ENCODE results near the gene COQ10A.
A peak's percentile ranks its signal among the peaks of the same experiment; 100 is the strongest.
"Not testable (repeated sequence)": the region's sequence is repeated elsewhere in the genome, so short reads cannot be mapped to it uniquely, and the experiment has no call there.

COQ10A gene

DNA sequence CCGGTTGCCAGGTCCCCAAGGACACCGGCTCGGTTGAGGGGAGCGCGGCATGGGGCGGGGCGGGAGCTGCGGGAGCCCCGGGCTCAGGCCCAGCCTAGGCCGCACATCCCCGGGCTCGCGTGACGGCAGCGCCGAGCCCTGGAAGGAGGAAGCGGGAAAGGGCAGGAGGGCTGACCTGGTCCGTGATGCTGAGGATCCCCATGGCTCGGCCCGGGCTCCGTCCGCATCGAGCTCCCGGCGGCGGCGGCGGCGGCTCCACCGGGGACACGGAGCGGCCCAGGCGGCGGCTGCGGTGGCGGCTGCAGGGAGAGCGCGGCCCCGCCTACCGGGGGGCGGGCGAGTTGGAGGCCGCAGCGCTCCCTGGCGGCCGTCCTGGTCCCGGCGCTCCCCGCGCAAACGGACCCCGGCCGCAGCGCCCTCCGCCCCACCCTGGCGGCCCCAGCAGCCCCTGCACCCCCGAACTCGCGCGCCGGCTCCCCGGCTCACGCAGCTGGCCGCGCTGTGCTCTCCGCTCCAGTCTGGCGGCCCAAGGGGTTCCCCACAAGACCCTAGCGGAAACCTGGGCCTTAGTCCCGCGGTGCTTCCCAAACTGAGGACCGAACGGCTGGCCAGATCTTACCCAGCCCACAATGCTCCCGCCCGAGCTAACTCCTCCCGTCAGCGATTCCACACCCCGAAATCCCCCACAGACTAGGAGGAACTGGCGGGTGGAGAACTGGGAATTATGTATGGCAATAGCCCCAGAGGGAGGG lies 8.5 kb upstream of the COQ10A start, which contains the start of gene ANKRD52:
TSS of gene ANKRD52 (minus strand) at position 317 of the 752 bp plus-strand sequence. CDS start at position 202, 115 bp downstream.
- TF ChIP-seq, protein P1, sequence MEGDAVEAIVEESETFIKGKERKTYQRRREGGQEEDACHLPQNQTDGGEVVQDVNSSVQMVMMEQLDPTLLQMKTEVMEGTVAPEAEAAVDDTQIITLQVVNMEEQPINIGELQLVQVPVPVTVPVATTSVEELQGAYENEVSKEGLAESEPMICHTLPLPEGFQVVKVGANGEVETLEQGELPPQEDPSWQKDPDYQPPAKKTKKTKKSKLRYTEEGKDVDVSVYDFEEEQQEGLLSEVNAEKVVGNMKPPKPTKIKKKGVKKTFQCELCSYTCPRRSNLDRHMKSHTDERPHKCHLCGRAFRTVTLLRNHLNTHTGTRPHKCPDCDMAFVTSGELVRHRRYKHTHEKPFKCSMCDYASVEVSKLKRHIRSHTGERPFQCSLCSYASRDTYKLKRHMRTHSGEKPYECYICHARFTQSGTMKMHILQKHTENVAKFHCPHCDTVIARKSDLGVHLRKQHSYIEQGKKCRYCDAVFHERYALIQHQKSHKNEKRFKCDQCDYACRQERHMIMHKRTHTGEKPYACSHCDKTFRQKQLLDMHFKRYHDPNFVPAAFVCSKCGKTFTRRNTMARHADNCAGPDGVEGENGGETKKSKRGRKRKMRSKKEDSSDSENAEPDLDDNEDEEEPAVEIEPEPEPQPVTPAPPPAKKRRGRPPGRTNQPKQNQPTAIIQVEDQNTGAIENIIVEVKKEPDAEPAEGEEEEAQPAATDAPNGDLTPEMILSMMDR (conservative IDR thresholded peaks at IDR 0.05; ENCODE audit: low read depth) = peak; percentile 88
- ChIA-PET CTCF (interaction anchor here (0.5 to 1.8 kb wide), 13 partner anchors 8 to 330 kb away, joined by 3 to 7 read pairs (median 4); partner anchors contain the start of genes ESYT1 and SMARCC2), POLR2A (ENCODE audit: low non-redundant PET) (no interaction called here)
- peak; percentile 86 for DNase-seq (ENCODE audit: low spot score)
- peak within 1 kb of the TSS; percentile 90 for H3K27ac ChIP-seq

DNA sequence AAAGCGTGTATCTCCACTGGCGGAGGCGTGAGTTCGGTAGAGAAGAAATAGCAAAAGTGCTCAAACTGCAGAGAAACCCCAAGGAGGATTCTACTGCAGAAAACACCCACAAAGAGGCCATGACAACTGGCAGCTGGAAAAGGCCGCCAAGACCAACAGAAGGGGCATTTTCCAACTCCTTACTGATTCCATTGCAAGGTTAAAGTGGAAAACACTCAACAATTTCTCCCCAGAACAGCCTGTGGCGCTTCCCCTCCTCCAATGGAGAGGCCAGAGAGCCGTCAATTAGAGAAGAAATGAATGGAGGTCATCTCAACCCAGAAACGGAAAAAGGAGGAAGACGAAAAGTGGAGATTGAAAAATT lies 7.9 kb upstream of the COQ10A start:
- ChIA-PET CTCF (interaction anchor here (0.5 to 1.8 kb wide), 8 partner anchors 7 to 330 kb away, joined by 3 to 5 read pairs (median 4); partner anchors contain the start of gene ESYT1), POLR2A (ENCODE audit: low non-redundant PET) (no interaction called here)
- TF ChIP-seq, protein P1 (conservative IDR thresholded peaks at IDR 0.05; ENCODE audit: low read depth) = no peak
- peak overlapping the region; percentile 90 for H3K27ac ChIP-seq
- DNase-seq (ENCODE audit: low spot score) = no peak

DNA sequence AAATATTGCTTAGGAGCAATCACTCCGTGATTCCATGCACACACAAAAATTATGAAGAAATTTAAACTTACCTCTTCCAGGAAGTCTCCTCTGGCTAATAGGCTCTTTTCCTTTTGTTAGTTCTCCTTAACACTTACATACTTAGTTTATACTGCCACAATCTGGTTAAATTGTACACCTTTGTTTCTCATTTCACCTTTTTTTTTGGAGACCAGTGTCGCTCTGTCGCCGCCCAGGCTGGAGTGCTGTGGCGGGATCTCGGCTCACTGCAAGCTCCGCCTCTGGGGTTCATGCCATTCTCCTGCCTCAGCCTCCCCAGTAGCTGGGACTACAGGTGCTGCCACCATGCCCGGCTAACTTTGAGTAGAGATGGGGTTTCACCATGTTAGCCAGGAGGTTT lies 6.4 kb upstream of the COQ10A start:
- POLR2A ChIA-PET (ENCODE audit: low non-redundant PET) = interaction anchor here (0.6 kb wide), 1 partner anchor 113 kb away, joined by 7 read pairs; no protein-coding TSS in a partner anchor
- DNase-seq (ENCODE audit: low spot score) = no peak
- TF ChIP-seq, protein P1 (conservative IDR thresholded peaks at IDR 0.05; ENCODE audit: low read depth) = no peak
- peak overlapping the region; percentile 60 for H3K27ac ChIP-seq
- CTCF ChIA-PET = interaction anchor here (0.7 kb wide), 1 partner anchor 38 kb away, joined by 3 read pairs; the partner anchor contains the start of gene RNF41

DNA sequence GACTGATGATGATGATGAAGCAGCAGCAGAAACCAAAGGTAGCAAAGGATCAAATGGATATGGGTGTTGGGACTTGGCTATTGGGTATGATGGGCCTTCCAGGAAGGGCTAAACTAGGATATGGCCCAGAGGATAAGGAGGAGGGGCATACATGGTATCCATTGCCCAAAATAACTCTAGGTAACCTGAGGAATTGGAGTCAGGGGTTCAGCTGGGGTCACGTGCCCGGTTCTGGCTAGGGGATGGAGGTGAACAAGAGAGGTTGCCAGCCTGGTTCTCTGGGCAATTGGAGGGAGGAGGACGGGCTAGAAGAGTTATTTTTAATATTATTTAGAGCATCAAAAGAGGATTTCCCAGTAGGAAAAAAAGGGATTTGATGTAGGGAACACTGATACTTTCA lies 5.8 kb upstream of the COQ10A start:
- no peak for DNase-seq (ENCODE audit: low spot score)
- POLR2A ChIA-PET (ENCODE audit: low non-redundant PET) = interaction anchor here (0.6 kb wide), 1 partner anchor 114 kb away, joined by 7 read pairs; no protein-coding TSS in a partner anchor
- CTCF ChIA-PET = interaction anchor here (0.7 kb wide), 1 partner anchor 39 kb away, joined by 3 read pairs; the partner anchor contains the start of gene RNF41
- peak overlapping the region; percentile 60 for H3K27ac ChIP-seq
- TF ChIP-seq, protein P1 (conservative IDR thresholded peaks at IDR 0.05; ENCODE audit: low read depth) = no peak

DNA sequence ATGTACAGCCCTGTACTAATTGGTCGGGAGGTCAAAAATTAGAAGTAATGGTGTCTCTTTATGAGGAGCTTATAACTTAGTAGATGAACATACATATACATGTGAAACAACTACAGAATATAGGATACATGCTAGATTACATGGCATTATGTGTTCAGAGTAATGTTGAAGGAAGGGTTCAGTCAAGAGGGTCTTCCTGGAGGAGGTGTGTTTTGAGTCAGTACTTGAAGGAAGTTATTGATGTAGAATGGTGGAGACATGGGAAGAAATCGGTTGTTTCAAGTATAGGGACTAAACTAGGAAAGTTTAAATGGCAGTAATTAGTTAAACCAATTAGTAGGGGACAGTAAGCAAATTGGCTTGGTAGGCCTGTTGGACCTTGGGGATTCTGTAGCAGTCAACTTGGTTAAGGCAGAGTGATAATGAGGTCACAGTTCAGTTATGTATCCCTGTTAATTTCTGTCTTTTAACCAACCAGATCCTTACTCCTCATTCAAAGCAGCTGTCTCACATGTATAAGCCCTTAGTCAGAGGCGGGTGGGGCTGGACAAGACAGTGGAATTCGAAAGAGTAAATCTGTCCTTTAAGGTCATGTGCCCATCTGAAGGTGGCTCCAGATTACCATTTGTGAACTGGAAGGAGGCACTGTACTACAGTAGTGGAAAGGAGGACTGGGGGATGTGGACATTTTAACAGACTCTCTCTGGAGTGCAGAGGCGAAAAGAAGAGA lies 5.1 kb upstream of the COQ10A start:
- peak; percentile 87 for DNase-seq (ENCODE audit: low spot score)
- POLR2A ChIA-PET (ENCODE audit: low non-redundant PET) = no interaction called here
- peak overlapping the region; percentile 76 for H3K27ac ChIP-seq
- CTCF ChIA-PET = interaction anchor here (0.6 to 1.0 kb wide), 3 partner anchors 72 to 202 kb away, joined by 3 to 5 read pairs (median 4); partner anchors contain the start of genes SMARCC2 and ZC3H10
- TF ChIP-seq, protein P1 (conservative IDR thresholded peaks at IDR 0.05; ENCODE audit: low read depth) = no peak

DNA sequence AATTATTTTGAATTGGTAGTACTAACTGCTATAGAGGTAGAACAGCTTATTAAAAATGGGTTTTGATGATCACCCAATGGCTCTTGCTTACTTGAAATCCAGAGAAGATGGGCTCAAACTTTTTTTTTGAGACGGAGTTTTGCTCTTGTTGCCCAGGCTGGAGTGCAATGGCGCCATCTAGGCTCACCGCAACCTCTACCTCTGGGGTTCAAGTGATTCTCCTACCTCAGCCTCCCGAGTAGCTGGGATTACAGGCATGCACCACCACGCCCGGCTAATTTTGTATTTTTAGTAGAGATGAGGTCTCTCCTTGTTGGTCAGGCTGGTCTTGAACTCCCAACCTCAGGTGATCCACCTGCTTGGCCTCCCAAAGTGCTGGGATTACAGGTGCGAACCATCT lies 3.8 kb upstream of the COQ10A start:
- CTCF ChIA-PET; DNase-seq (ENCODE audit: low spot score); POLR2A ChIA-PET (ENCODE audit: low non-redundant PET): not testable (repeated sequence)
- peak overlapping the region; percentile 76 for H3K27ac ChIP-seq

DNA sequence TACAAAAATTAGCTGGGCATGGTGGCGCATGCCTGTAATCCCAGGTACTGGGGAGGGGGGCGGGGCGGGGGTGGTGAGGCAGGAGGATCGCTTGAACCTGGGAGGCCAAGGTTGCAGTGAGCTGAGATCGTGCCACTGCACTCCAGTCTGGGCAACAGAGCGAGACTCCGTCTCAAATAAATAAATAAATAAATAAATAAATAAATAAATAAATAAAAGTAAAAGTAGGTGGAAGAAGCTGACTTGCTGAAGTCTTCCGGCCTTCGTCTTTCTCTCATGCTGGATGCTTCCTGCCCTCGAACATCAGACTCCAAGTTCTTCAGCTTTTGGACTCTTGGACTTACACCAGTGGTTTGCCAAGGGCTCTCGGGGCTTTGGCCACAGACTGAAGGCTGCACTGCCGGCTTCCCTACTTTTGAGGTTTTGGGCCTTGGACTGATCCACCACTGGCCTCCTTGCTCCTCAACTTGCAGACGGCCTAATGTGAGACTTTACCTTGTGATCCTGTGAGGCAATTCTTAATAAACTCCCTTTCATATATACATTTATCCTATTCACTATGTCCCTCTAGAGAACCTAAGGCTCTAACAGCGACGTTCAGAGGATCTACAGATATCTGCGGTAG lies 562 bp upstream of the COQ10A start:
- DNase-seq (ENCODE audit: low spot score) = not testable (repeated sequence)
- ChIA-PET CTCF (interaction anchor here (0.6 to 1.1 kb wide), 6 partner anchors 8 to 342 kb away, joined by 3 to 5 read pairs (median 4); partner anchors contain the start of gene ANKRD52), POLR2A (ENCODE audit: low non-redundant PET) (interaction anchor here (0.7 kb wide), 1 partner anchor 25 kb away, joined by 3 read pairs; no protein-coding TSS in a partner anchor)
- peak overlapping the region; percentile 87 for H3K27ac ChIP-seq

Data from RWPE1 (cell line).